K562 (cell line): ENCODE data around the gene AGT. TPM values are rescaled to one million over a fixed set of nuclear protein-coding genes. Genes with fewer than 3 reads are reported as not detected.

Source experiments
- ATAC-seq: fragments of 200-7000 bp; cut with Tn5 transposase; 3 replicates; pipeline ENCODE4 v1.9.1; 2020; ENCODE audit warnings: moderate library complexity
- BruUV-seq: library from RNA; stranded (reverse); fragments of 400-500 nt; replicated peaks from 2 replicates; lab custom pipeline; 2021; lab: Mats Ljungman, UMichigan
- CTCF ChIA-PET: fragments of 300-600 bp; formaldehyde crosslinking; extraction: SDS; loops from one replicate; lab custom pipeline; 2021; ENCODE audit warnings: low intra/inter-chr PET ratio; lab: Yijun Ruan, JAX
- POLR2A ChIA-PET: fragments of 300-600, 350-650 bp; sonication (Branson Sonifier 250); formaldehyde crosslinking; extraction: SDS; loops from one replicate; lab custom pipeline; 2021; ENCODE audit warnings: antibody characterized with exemption, inconsistent platforms; lab: Yijun Ruan, JAX
- DNase-seq, 4 experiments: peaks; one replicate each; pipeline versions ENCODE4 v3.0.0 to v3.0.0-alpha.2; 2011 to 2018; ENCODE audit warnings: low spot score in 3 of 4, mixed read lengths in 3 of 4; ENCODE audit errors: extremely low read depth in 1 of 4
- FAIRE-seq: peaks from 2 replicates; lab custom pipeline; 2011; peaks lifted over from hg19 to GRCh38; lab: Jason Lieb, UNC
- H2AFZ ChIP-seq: 2 replicates; pipeline ENCODE4 v1.6.0; 2011; ENCODE audit warnings: low read depth, low read length, control low read depth, inconsistent platforms
- H3K27ac ChIP-seq: fragments of 200-600 bp; 3 replicates; pipeline ENCODE4 v1.8.0; 2011; ENCODE audit warnings: low read depth, mild to moderate bottlenecking, control low read depth, inconsistent platforms, low read length, moderate library complexity, mixed read lengths; ENCODE audit errors: extremely low read depth
- H3K27me3 ChIP-seq, 2 experiments: fragments of 300-600 bp in 1 of 2; 2 replicates in 1 of 2; 3 replicates in 1 of 2; pipeline versions ENCODE4 v1.6.0 to v1.8.0; 2011; ENCODE audit warnings: inconsistent platforms in 2 of 2, low read length in 2 of 2, mild to moderate bottlenecking in 1 of 2, mixed read lengths in 1 of 2, moderate library complexity in 1 of 2; ENCODE audit not compliant: control insufficient read depth in 2 of 2, insufficient read depth in 2 of 2
- H3K36me3 ChIP-seq: fragments of 300-600 bp; 3 replicates; pipeline ENCODE4 v1.8.0; 2011; ENCODE audit warnings: mild to moderate bottlenecking, low read length, inconsistent platforms; ENCODE audit not compliant: control insufficient read depth, insufficient read depth
- H3K4me1 ChIP-seq, 2 experiments: fragments of 200-600 bp in 1 of 2; replicated peaks in 1 of 2; 2 replicates in 1 of 2; 3 replicates in 1 of 2; pipeline versions ENCODE4 v1.5.1 to v1.8.0; 2011; ENCODE audit warnings: inconsistent platforms in 2 of 2, low read length in 2 of 2, mild to moderate bottlenecking in 1 of 2, mixed read lengths in 1 of 2, moderate library complexity in 1 of 2; ENCODE audit not compliant: control insufficient read depth in 2 of 2, insufficient read depth in 2 of 2
- H3K4me2 ChIP-seq: 2 replicates; pipeline ENCODE4 v1.6.1; 2011; ENCODE audit warnings: low read length, control low read depth, inconsistent platforms, mixed read lengths; ENCODE audit not compliant: insufficient read depth
- H3K4me3 ChIP-seq: fragments of 200-600 bp; sonication (generic), shearing (Covaris generic); 2 replicates; pipeline ENCODE4 v1.5.1; 2016; ENCODE audit warnings: control low read depth, inconsistent platforms
- H3K79me2 ChIP-seq: fragments of 200-600 bp; 3 replicates; pipeline ENCODE4 v1.8.0; 2011; ENCODE audit warnings: low read length, inconsistent platforms; ENCODE audit not compliant: control insufficient read depth, insufficient read depth
- H3K9ac ChIP-seq, 2 experiments: 2 replicates each; pipeline versions ENCODE4 v1.6.0 to v1.6.1; 2011; ENCODE audit warnings: low read depth in 2 of 2, low read length in 2 of 2, control low read depth in 1 of 2, inconsistent platforms in 1 of 2, mild to moderate bottlenecking in 1 of 2, mixed read lengths in 1 of 2; ENCODE audit not compliant: insufficient read depth in 1 of 2
- H3K9me1 ChIP-seq: one replicate; pipeline ENCODE4 v1.6.0; 2011; ENCODE audit warnings: inconsistent platforms, mild to moderate bottlenecking, low read length, moderate library complexity; ENCODE audit not compliant: control insufficient read depth, insufficient read depth
- H3K9me3 ChIP-seq: replicated peaks from 2 replicates; pipeline ENCODE4 v1.5.1; 2011; ENCODE audit warnings: low read depth, low read length, inconsistent platforms; ENCODE audit not compliant: control insufficient read depth, insufficient read depth
- H4K20me1 ChIP-seq: replicated peaks from 2 replicates; pipeline ENCODE4 v1.6.1; 2011; ENCODE audit warnings: low read length, inconsistent platforms, mixed read lengths; ENCODE audit not compliant: control insufficient read depth, insufficient read depth
- CXXC5 ChIP-seq: fragments of 250-450 bp; sonication (Bioruptor Pico); IDR thresholded peaks from 2 replicates; pipeline ENCODE4 v1.8.0; 2022; ENCODE audit warnings: inconsistent platforms, mild to moderate bottlenecking, moderate library complexity
- FOXA3 ChIP-seq, 2 experiments: fragments of 450-650 bp in 1 of 2; sonication (generic) in 1 of 2; formaldehyde crosslinking; IDR thresholded peaks in 1 of 2; conservative IDR thresholded peaks in 1 of 2; 2 replicates each; pipeline versions ENCODE4 v1.4.0 to v1.8.0; 2020 to 2022; ENCODE audit warnings: mild to moderate bottlenecking in 2 of 2, missing genetic modification reagents in 1 of 2
- GTF2B ChIP-seq: IDR thresholded peaks from 2 replicates; pipeline ENCODE4 v1.6.1; 2011; ENCODE audit not compliant: insufficient read length; ENCODE audit errors: extremely low read depth
- HIVEP1 ChIP-seq: fragments of 250-450 bp; sonication (Bioruptor Pico); IDR thresholded peaks from 2 replicates; pipeline ENCODE4 v1.4.0; 2020; ENCODE audit warnings: mild to moderate bottlenecking
- HNRNPK ChIP-seq: fragments of 200-400 bp; formaldehyde crosslinking; IDR thresholded peaks from one replicate; pipeline ENCODE4 v1.6.1; 2018; ENCODE audit warnings: mild to moderate bottlenecking, low read depth, low read length; ENCODE audit not compliant: poor library complexity, severe bottlenecking
- HNRNPLL ChIP-seq: fragments of 200-400 bp; formaldehyde crosslinking; IDR thresholded peaks from 2 replicates; pipeline ENCODE4 v1.6.1; 2017; ENCODE audit warnings: low read length, low read depth, mild to moderate bottlenecking; ENCODE audit not compliant: poor library complexity, severe bottlenecking
- MITF ChIP-seq: IDR thresholded peaks from 2 replicates; pipeline ENCODE4 v1.6.1; 2014; ENCODE audit warnings: antibody characterized with exemption
- MYBL2 ChIP-seq, 2 experiments: fragments of 450-650 bp in 1 of 2; sonication (generic) in 1 of 2; formaldehyde crosslinking in 1 of 2; IDR thresholded peaks; 2 replicates each; pipeline versions ENCODE4 v1.6.1 to v1.8.1; 2017 to 2022; ENCODE audit warnings: borderline replicate concordance in 1 of 2, inconsistent platforms in 1 of 2, low read depth in 1 of 2, mild to moderate bottlenecking in 1 of 2, missing genetic modification reagents in 1 of 2, moderate library complexity in 1 of 2
- RB1 ChIP-seq: fragments of 450-650 bp; IDR thresholded peaks from 2 replicates; pipeline ENCODE4 v1.6.1; 2017; ENCODE audit warnings: low read depth, mild to moderate bottlenecking
- TAF1 ChIP-seq: IDR thresholded peaks from 2 replicates; pipeline ENCODE4 v1.6.1; 2011; ENCODE audit warnings: mild to moderate bottlenecking, low read length, moderate library complexity; ENCODE audit not compliant: insufficient read depth, control insufficient read depth, severe bottlenecking; ENCODE audit errors: extremely low read depth
- TARDBP ChIP-seq: fragments of 450-650 bp; IDR thresholded peaks from 2 replicates; pipeline ENCODE4 v1.6.1; 2016
- ZBTB1 ChIP-seq: sonication (generic); formaldehyde crosslinking; IDR thresholded peaks from 2 replicates; pipeline ENCODE4 v1.8.1; 2023; ENCODE audit warnings: missing genetic modification reagents, low read depth, mild to moderate bottlenecking, borderline replicate concordance
- ZBTB26 ChIP-seq: fragments of 450-650 bp; formaldehyde crosslinking; IDR thresholded peaks from 2 replicates; pipeline ENCODE4 v1.4.0; 2022; ENCODE audit warnings: missing genetic modification characterization
- ZBTB34 ChIP-seq: fragments of 250-450 bp; sonication (Bioruptor Pico); IDR thresholded peaks from 2 replicates; pipeline ENCODE4 v1.8.0; 2021; ENCODE audit warnings: mild to moderate bottlenecking, moderate library complexity
- ZNF133 ChIP-seq: fragments of 250-450 bp; sonication (Bioruptor Pico); IDR thresholded peaks from 2 replicates; pipeline ENCODE4 v1.4.0; 2020; ENCODE audit warnings: mild to moderate bottlenecking
- ZNF696 ChIP-seq: fragments of 250-450 bp; sonication (Bioruptor Pico); conservative IDR thresholded peaks from 2 replicates; pipeline ENCODE4 v1.4.0; 2020; ENCODE audit warnings: mild to moderate bottlenecking, moderate library complexity
- ZNF785 ChIP-seq: fragments of 250-450 bp; sonication (Bioruptor Pico); IDR thresholded peaks from 2 replicates; pipeline ENCODE4 v1.4.0; 2020; ENCODE audit warnings: mild to moderate bottlenecking
- WGBS: fragments of 100-300 bp; shearing (Covaris generic); methylation state at CpG from one replicate; pipeline ENCODE4 v1.1.6; 2016; ENCODE audit warnings: low coverage, mixed read lengths; ENCODE audit not compliant: insufficient coverage; ENCODE audit errors: missing lambda C conversion rate; 5-methylcytosine and 5-hydroxymethylcytosine counted together
- in situ Hi-C: fragments of 300-500 bp; cut with MboI; formaldehyde crosslinking; loops from 4 replicates; pipeline ENCODE4 v1.15.0; 2018; ENCODE audit warnings: inconsistent platforms, mixed read lengths
- intact Hi-C: fragments of 100-400 bp; cut with micrococcal nuclease; formaldehyde crosslinking; loops from 2 replicates; pipeline ENCODE4 v1.14.2; 2022
- polyA plus RNA-seq, 8 experiments: library from polyadenylated mRNA; depleted of rRNA in 4 of 8; stranded (reverse) in 5 of 8; unstranded in 3 of 8; fragments of >200 nt; fragmentation: Nextera tagmentation in 2 of 8; fragmentation: Illumina TruSeq in 1 of 8; extraction: Ambion mirVana in 2 of 8; extraction: Trizol in 1 of 8; gene quantifications; 2 replicates each; pipeline versions ENCODE4 v1.2.1 to v1.2.3, GENCODE V29; 2011 to 2014; ENCODE audit warnings: inconsistent platforms in 1 of 8, missing spikeins in 1 of 8
- total RNA-seq, 7 experiments: library from RNA; depleted of rRNA in 6 of 7; stranded (reverse); fragments of >200 nt in 6 of 7; fragmentation: Illumina TruSeq in 2 of 7; extraction: Trizol in 2 of 7; gene quantifications; 2 replicates each; pipeline versions ENCODE4 v1.2.1 to v1.2.3, GENCODE V29; 2011 to 2021; ENCODE audit warnings: low replicate concordance in 1 of 7

The AGT gene
- total and polyA plus RNA-seq, 9 of the 15 experiments (the other 6 are each of a cell fraction or from before 2014, with no cell fraction given) = 0.40 TPM; not detected in 8

- peaks cover 7% of the 10 kb centered on the region for H4K20me1 ChIP-seq
- in situ Hi-C loops = no loop called here
- no peak for FAIRE-seq
- no peaks in the 10 kb centered on the region for H3K36me3 ChIP-seq
- BruUV-seq = no TSS peak
- DNase-seq = no peak
- no peak overlapping the region for H3K9ac ChIP-seq
- peaks cover 79 to 80% of the 10 kb centered on the region in 2 experiments for H3K27me3 ChIP-seq
- intact Hi-C loops = no loop called here
- no peaks in the 10 kb centered on the region for H3K9me3 ChIP-seq
- no peak overlapping the region for H3K27ac ChIP-seq
- H3K79me2 ChIP-seq = no peaks in the 10 kb centered on the region
- ATAC-seq = peak; percentile 12; the same call in 1 of the 3 replicates
- H2AFZ ChIP-seq = no peak overlapping the region
- WGBS = 4% methylated on average over 14 of the region's 14 CpGs
- POLR2A ChIA-PET = no interaction called here
- no peak overlapping the region for H3K4me3 ChIP-seq
- CTCF ChIA-PET = no interaction called here
- H3K9me1 ChIP-seq = no peaks in the 10 kb centered on the region
- peaks cover 0 to 4% of the 10 kb centered on the region in 2 experiments; a peak in 2 of 5 replicates for H3K4me1 ChIP-seq
- no peak overlapping the region for H3K4me2 ChIP-seq
- TF ChIP-seq ZNF785 (CRISPR knock-in tag) (no peak), MITF (no peak), ZBTB1 (no peak), ZBTB26 (CRISPR knock-in tag) (no peak), ZNF133 (no peak), GTF2B (no peak), RB1 (no peak), CXXC5 (CRISPR knock-in tag) (no peak), HNRNPLL (no peak), TARDBP (no peak), MYBL2 (IDR thresholded peaks at IDR 0.05; ENCODE audit: low read depth) (no peak), MYBL2 (CRISPR knock-in tag; IDR thresholded peaks at IDR 0.05; ENCODE audit: borderline replicate concordance) (no peak), ZBTB34 (no peak), TAF1 (no peak), HIVEP1 (no peak), HNRNPK (no peak), ZNF696 (CRISPR knock-in tag) (no peak), FOXA3 (CRISPR knock-in tag; conservative IDR thresholded peaks at IDR 0.05 in 1 of 2, IDR thresholded peaks at IDR 0.05 in 1 of 2) (no peak)
Observed at GRCh38 chr1:230702934-230703678, 10.8 kb downstream of the AGT start.
